ENCODE results near the gene GALNT9.

DNA sequence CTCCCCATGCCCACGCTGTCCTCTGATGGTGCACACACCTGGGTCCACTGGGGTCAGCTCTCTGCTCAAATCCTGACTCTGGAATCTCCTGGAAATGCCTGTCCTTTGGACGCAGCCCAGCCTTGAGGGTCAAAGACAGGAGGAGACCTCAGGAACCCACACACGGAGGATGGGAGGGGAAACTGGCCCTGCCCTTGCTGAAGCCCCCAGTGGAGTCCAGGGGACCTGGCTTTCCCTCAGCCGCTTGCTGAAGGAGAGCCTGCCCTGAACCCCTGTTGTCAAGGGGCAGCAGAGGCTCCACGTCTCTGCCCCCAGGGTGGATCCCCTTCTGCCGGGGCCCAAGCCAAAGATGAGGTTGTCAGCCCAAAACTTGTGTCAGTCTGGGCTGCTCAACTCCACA is 16.9 kb downstream of the GALNT9 start:
- TF ChIP-seq, protein P1, sequence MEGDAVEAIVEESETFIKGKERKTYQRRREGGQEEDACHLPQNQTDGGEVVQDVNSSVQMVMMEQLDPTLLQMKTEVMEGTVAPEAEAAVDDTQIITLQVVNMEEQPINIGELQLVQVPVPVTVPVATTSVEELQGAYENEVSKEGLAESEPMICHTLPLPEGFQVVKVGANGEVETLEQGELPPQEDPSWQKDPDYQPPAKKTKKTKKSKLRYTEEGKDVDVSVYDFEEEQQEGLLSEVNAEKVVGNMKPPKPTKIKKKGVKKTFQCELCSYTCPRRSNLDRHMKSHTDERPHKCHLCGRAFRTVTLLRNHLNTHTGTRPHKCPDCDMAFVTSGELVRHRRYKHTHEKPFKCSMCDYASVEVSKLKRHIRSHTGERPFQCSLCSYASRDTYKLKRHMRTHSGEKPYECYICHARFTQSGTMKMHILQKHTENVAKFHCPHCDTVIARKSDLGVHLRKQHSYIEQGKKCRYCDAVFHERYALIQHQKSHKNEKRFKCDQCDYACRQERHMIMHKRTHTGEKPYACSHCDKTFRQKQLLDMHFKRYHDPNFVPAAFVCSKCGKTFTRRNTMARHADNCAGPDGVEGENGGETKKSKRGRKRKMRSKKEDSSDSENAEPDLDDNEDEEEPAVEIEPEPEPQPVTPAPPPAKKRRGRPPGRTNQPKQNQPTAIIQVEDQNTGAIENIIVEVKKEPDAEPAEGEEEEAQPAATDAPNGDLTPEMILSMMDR (IDR thresholded peaks at IDR 0.05; ENCODE audit: low read depth, low read length) = no peak
- TF ChIP-seq EZH2phosphoT487 (IDR thresholded peaks at IDR 0.05; ENCODE audit: low read depth) = no peak

Data from OCI-LY3 (cell line).